HG02623 (cell line): ENCODE measurements around the gene CCDC187.

Experiments
- ATAC-seq: cut with Tn5 transposase; IDR thresholded peaks from one replicate; pipeline ENCODE4 v1.9.1; 2021; ENCODE audit warnings: moderate library complexity; ENCODE audit not compliant: unreplicated experiment

Gene CCDC187

GRCh38 chr9:136286359-136286986, 17.4 kb downstream of the CCDC187 start:
- ATAC-seq = no peak

- ATAC-seq = no peak
Measured at GRCh38 chr9:136285501-136286358, 18.2 kb downstream of the CCDC187 start.

- ATAC-seq = no peak
Measured at GRCh38 chr9:136284951-136285350, 18.9 kb downstream of the CCDC187 start.

- ATAC-seq = no peak
Measured at GRCh38 chr9:136284311-136284710, 19.6 kb downstream of the CCDC187 start.

GRCh38 chr9:136283291-136284235, 20.3 kb downstream of the CCDC187 start:
- peak; percentile 62 for ATAC-seq

GRCh38 chr9:136282272-136282861, 21.5 kb downstream of the CCDC187 start:
- no peak for ATAC-seq

- ATAC-seq = no peak
Measured at GRCh38 chr9:136281421-136282271, 22.2 kb downstream of the CCDC187 start.

- no peak for ATAC-seq
Measured at GRCh38 chr9:136280535-136281315, 23.2 kb downstream of the CCDC187 start.

- ATAC-seq = no peak
Measured at GRCh38 chr9:136279471-136279870, 24.4 kb downstream of the CCDC187 start.

- no peak for ATAC-seq
Measured at GRCh38 chr9:136278894-136279293, 25.0 kb downstream of the CCDC187 start.

- no peak for ATAC-seq
Measured at GRCh38 chr9:136278221-136278620, 25.7 kb downstream of the CCDC187 start.

GRCh38 chr9:136277746-136278145, 26.1 kb downstream of the CCDC187 start:
- ATAC-seq = no peak

GRCh38 chr9:136276716-136277115, 27.2 kb downstream of the CCDC187 start:
- no peak for ATAC-seq

GRCh38 chr9:136275655-136276429, 28.1 kb downstream of the CCDC187 start:
- ATAC-seq = no peak

GRCh38 chr9:136274786-136275654, 28.9 kb downstream of the CCDC187 start:
- no peak for ATAC-seq

GRCh38 chr9:136273921-136274785, 29.7 kb downstream of the CCDC187 start:
- ATAC-seq = no peak
